GM12878 (cell line): ENCODE results near the gene BIRC3. TPM values are rescaled to one million over a fixed set of nuclear protein-coding genes. Genes with fewer than 3 reads are reported as not detected.

Experiments used
- BHLHE40 ChIP-seq, 2 experiments: fragments of 450-650 bp in 1 of 2; IDR thresholded peaks; 2 replicates each; pipeline ENCODE4 v1.6.1; 2011 to 2017; ENCODE audit warnings: low read depth in 2 of 2, borderline replicate concordance in 1 of 2, improper control_type of control experiment in 1 of 2, low read length in 1 of 2, mild to moderate bottlenecking in 1 of 2
- CHD2 ChIP-seq: IDR thresholded peaks from 2 replicates; pipeline ENCODE4 v1.6.1; 2011; ENCODE audit warnings: low read depth, low read length, improper control_type of control experiment, borderline replicate concordance
- EED ChIP-seq: sonication (generic); IDR thresholded peaks from 2 replicates; pipeline ENCODE4 v1.6.1; 2016; ENCODE audit warnings: antibody characterized with exemption, low read depth
- GATAD2B ChIP-seq: fragments of 450-650 bp; conservative IDR thresholded peaks from 2 replicates; pipeline ENCODE4 v1.6.1; 2017; ENCODE audit warnings: low read depth, mild to moderate bottlenecking, moderate library complexity
- HDGF ChIP-seq: fragments of 450-650 bp; IDR thresholded peaks from 2 replicates; pipeline ENCODE4 v1.6.1; 2016; ENCODE audit warnings: antibody characterized with exemption
- KDM1A ChIP-seq: fragments of 200-600 bp; sonication (generic); IDR thresholded peaks from 2 replicates; pipeline ENCODE4 v1.6.1; 2016; ENCODE audit warnings: borderline replicate concordance
- MTA2 ChIP-seq: fragments of 450-650 bp; IDR thresholded peaks from 2 replicates; pipeline ENCODE4 v1.6.1; 2016; ENCODE audit warnings: low read depth, mild to moderate bottlenecking, moderate library complexity
- MXI1 ChIP-seq: fragments of 150-350 bp; IDR thresholded peaks from 2 replicates; pipeline ENCODE4 v1.6.1; 2011; ENCODE audit warnings: low read depth, mild to moderate bottlenecking, inconsistent platforms, low read length, improper control_type of control experiment
- NBN ChIP-seq: fragments of 450-650 bp; IDR thresholded peaks from 2 replicates; pipeline ENCODE4 v1.6.1; 2016
- NFXL1 ChIP-seq: fragments of 450-650 bp; IDR thresholded peaks from 2 replicates; pipeline ENCODE4 v1.6.1; 2017; ENCODE audit warnings: antibody characterized with exemption, mild to moderate bottlenecking, borderline replicate concordance
- NKRF ChIP-seq: fragments of 450-650 bp; conservative IDR thresholded peaks from 2 replicates; pipeline ENCODE4 v1.6.1; 2017; ENCODE audit warnings: mild to moderate bottlenecking, moderate library complexity
- RAD51 ChIP-seq: fragments of 450-650 bp; IDR thresholded peaks from 2 replicates; pipeline ENCODE4 v1.6.1; 2016; ENCODE audit warnings: moderate library complexity, mild to moderate bottlenecking, inconsistent platforms
- RB1 ChIP-seq: fragments of 450-650 bp; formaldehyde crosslinking; IDR thresholded peaks from 2 replicates; pipeline ENCODE4 v1.6.1; 2017; ENCODE audit warnings: mild to moderate bottlenecking, borderline replicate concordance
- RUNX3 ChIP-seq: IDR thresholded peaks from 2 replicates; pipeline ENCODE4 v1.6.1; 2012; ENCODE audit warnings: low read length, inconsistent platforms
- SIX5 ChIP-seq: IDR thresholded peaks from 2 replicates; pipeline ENCODE4 v1.6.1; 2011; ENCODE audit warnings: mild to moderate bottlenecking, low read depth, low read length, moderate library complexity; ENCODE audit not compliant: severe bottlenecking
- SMAD1 ChIP-seq: fragments of 450-650 bp; IDR thresholded peaks from 2 replicates; pipeline ENCODE4 v1.6.1; 2018; ENCODE audit warnings: mild to moderate bottlenecking, low read depth; ENCODE audit not compliant: partially characterized antibody
- SMARCA5 ChIP-seq: fragments of 450-650 bp; IDR thresholded peaks from 2 replicates; pipeline ENCODE4 v1.6.1; 2017; ENCODE audit warnings: mild to moderate bottlenecking
- SMC3 ChIP-seq: IDR thresholded peaks from 2 replicates; pipeline ENCODE4 v1.6.1; 2011; ENCODE audit warnings: low read length, improper control_type of control experiment, borderline replicate concordance
- SRF ChIP-seq, 2 experiments: IDR thresholded peaks; 2 replicates each; pipeline ENCODE4 v1.6.1; 2011; ENCODE audit warnings: low read depth in 2 of 2, low read length in 2 of 2, mild to moderate bottlenecking in 1 of 2, moderate library complexity in 1 of 2
- TARDBP ChIP-seq: IDR thresholded peaks from 2 replicates; pipeline ENCODE4 v1.6.1; 2016; ENCODE audit warnings: borderline replicate concordance
- TBL1XR1 ChIP-seq: IDR thresholded peaks from 2 replicates; pipeline ENCODE4 v1.6.1; 2012; ENCODE audit warnings: low read depth, low read length, improper control_type of control experiment
- TCF7 ChIP-seq: IDR thresholded peaks from 2 replicates; pipeline ENCODE4 v1.6.1; 2014; ENCODE audit warnings: antibody characterized with exemption, borderline replicate concordance
- YBX1 ChIP-seq: fragments of 450-650 bp; IDR thresholded peaks from 2 replicates; pipeline ENCODE4 v1.6.1; 2016; ENCODE audit warnings: antibody characterized with exemption
- YY1 ChIP-seq: IDR thresholded peaks from 2 replicates; pipeline ENCODE4 v1.6.1; 2011; ENCODE audit warnings: low read depth, mild to moderate bottlenecking, low read length
- ZNF217 ChIP-seq: fragments of 450-650 bp; IDR thresholded peaks from 2 replicates; pipeline ENCODE4 v1.6.1; 2017; ENCODE audit warnings: antibody characterized with exemption, mild to moderate bottlenecking
- ZNF274 ChIP-seq: IDR thresholded peaks from one replicate; pipeline ENCODE4 v1.8.0; 2011; ENCODE audit not compliant: insufficient read length, insufficient read depth
- polyA plus RNA-seq, 11 experiments: library from polyadenylated mRNA; depleted of rRNA in 4 of 11; unstranded in 6 of 11; stranded (reverse) in 5 of 11; fragments of >200 nt; fragmentation: Nextera tagmentation in 4 of 11; fragmentation: Illumina TruSeq in 1 of 11; extraction: Ambion mirVana in 4 of 11; extraction: Trizol in 1 of 11; gene quantifications; 1 replicate in 1 of 11; 2 replicates in 10 of 11; pipeline versions ENCODE4 v1.2.1 to v1.2.3, GENCODE V29; 2011 to 2016; ENCODE audit warnings: inconsistent platforms in 2 of 11, missing spikeins in 2 of 11, low read depth in 1 of 11
- total RNA-seq, 4 experiments: library from RNA; depleted of rRNA in 3 of 4; stranded (reverse); fragments of >200 nt in 3 of 4; fragmentation: Illumina TruSeq in 1 of 4; extraction: Trizol in 1 of 4; gene quantifications; 2 replicates each; pipeline versions ENCODE4 v1.2.1 to v1.2.3, GENCODE V29; 2013 to 2021
- TF ChIP-seq, protein P1 (sequence below), 3 experiments: IDR thresholded peaks in 2 of 3; conservative IDR thresholded peaks in 1 of 3; 2 replicates each; pipeline ENCODE4 v1.5.1; 2011; ENCODE audit warnings: low read depth in 3 of 3, low read length in 3 of 3, mild to moderate bottlenecking in 3 of 3, control low read depth in 2 of 3, moderate library complexity in 2 of 3, inconsistent platforms in 1 of 3, mixed read lengths in 1 of 3; ENCODE audit not compliant: control insufficient read depth in 2 of 3, insufficient read depth in 1 of 3; ENCODE audit errors: extremely low read depth in 1 of 3
- TF ChIP-seq, protein P2 (sequence below): IDR thresholded peaks from 2 replicates; pipeline ENCODE4 v1.6.1; 2011; ENCODE audit warnings: borderline replicate concordance, low read depth, mild to moderate bottlenecking, moderate library complexity, mixed read lengths, low read length; ENCODE audit not compliant: insufficient read depth; ENCODE audit errors: extremely low read length

BIRC3 gene
- total and polyA plus RNA-seq, 10 of the 15 experiments (the other 5 are each of a cell fraction or from before 2014, with no cell fraction given) = 42.1 to 351 (median 83.7) TPM

GRCh38 chr11:102341844-102342318 lies 24.6 kb downstream of the BIRC3 start (continued):
- TF ChIP-seq, protein P1, sequence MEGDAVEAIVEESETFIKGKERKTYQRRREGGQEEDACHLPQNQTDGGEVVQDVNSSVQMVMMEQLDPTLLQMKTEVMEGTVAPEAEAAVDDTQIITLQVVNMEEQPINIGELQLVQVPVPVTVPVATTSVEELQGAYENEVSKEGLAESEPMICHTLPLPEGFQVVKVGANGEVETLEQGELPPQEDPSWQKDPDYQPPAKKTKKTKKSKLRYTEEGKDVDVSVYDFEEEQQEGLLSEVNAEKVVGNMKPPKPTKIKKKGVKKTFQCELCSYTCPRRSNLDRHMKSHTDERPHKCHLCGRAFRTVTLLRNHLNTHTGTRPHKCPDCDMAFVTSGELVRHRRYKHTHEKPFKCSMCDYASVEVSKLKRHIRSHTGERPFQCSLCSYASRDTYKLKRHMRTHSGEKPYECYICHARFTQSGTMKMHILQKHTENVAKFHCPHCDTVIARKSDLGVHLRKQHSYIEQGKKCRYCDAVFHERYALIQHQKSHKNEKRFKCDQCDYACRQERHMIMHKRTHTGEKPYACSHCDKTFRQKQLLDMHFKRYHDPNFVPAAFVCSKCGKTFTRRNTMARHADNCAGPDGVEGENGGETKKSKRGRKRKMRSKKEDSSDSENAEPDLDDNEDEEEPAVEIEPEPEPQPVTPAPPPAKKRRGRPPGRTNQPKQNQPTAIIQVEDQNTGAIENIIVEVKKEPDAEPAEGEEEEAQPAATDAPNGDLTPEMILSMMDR (IDR thresholded peaks at IDR 0.05 in 2 of 3, conservative IDR thresholded peaks at IDR 0.05 in 1 of 3; ENCODE audit: control insufficient read depth in 2 of 3, extremely low read depth in 1 of 3, insufficient read depth in 1 of 3, low read depth in 3 of 3, low read length in 3 of 3) = peak; percentile 78 to 84 (median 79)
- no peak for TF ChIP-seq CHD2
- TF ChIP-seq RB1 = 0 out of 2 replicates have a peak, but pooled peaks have one; percentile 20
- no peak for TF ChIP-seq BHLHE40 (IDR thresholded peaks at IDR 0.05; ENCODE audit: borderline replicate concordance in 1 of 2, low read depth in 2 of 2, low read length in 1 of 2)
- no peak for TF ChIP-seq SMAD1
- TF ChIP-seq NFXL1 = no peak
- no peak for TF ChIP-seq TARDBP
- no peak for TF ChIP-seq SIX5
- TF ChIP-seq ZNF217 = no peak
- no peak for TF ChIP-seq RAD51
- TF ChIP-seq, protein P2, sequence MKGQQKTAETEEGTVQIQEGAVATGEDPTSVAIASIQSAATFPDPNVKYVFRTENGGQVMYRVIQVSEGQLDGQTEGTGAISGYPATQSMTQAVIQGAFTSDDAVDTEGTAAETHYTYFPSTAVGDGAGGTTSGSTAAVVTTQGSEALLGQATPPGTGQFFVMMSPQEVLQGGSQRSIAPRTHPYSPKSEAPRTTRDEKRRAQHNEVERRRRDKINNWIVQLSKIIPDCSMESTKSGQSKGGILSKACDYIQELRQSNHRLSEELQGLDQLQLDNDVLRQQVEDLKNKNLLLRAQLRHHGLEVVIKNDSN = no peak
- peak; percentile 53; the same call in 1 of the 2 replicates for TF ChIP-seq SMARCA5
- TF ChIP-seq MXI1 = peak; percentile 50; the same call in 1 of the 2 replicates
- 0 out of 4 replicates have a peak, but pooled peaks of 1 of the 2 experiments have one; percentile 45 for TF ChIP-seq SRF (IDR thresholded peaks at IDR 0.05; ENCODE audit: low read depth in 2 of 2, low read length in 2 of 2)
- TF ChIP-seq HDGF = peak; percentile 79
- no peak for TF ChIP-seq YBX1
- TF ChIP-seq MTA2 = no peak
- no peak for TF ChIP-seq KDM1A
- peak; percentile 31; the same call in 1 of the 2 replicates for TF ChIP-seq NBN
- TF ChIP-seq EED = no peak
- TF ChIP-seq TBL1XR1 = no peak
- TF ChIP-seq NKRF = no peak
- TF ChIP-seq ZNF274 = no peak
- TF ChIP-seq SMC3 = peak; percentile 93
- no peak for TF ChIP-seq GATAD2B
- TF ChIP-seq RUNX3 = peak; percentile 54
- no peak for TF ChIP-seq TCF7
- TF ChIP-seq YY1 = 0 out of 2 replicates have a peak, but pooled peaks have one; percentile 52
